AG04450 (cell line): ENCODE measurements around the gene RNF220. TPM values are rescaled to one million over a fixed set of nuclear protein-coding genes. Genes with fewer than 3 reads are reported as not detected.

Experiments used
- CTCF ChIA-PET: fragments of 300-600, 350-600 bp; formaldehyde crosslinking; extraction: SDS; loops from one replicate; lab custom pipeline; 2022; ENCODE audit warnings: antibody characterized with exemption, inconsistent platforms; lab: Charles Lee
- POLR2A ChIA-PET: fragments of 350-600 bp; formaldehyde crosslinking; extraction: SDS; loops from one replicate; lab custom pipeline; 2021; ENCODE audit warnings: antibody characterized with exemption, inconsistent platforms; lab: Yijun Ruan, JAX
- DNase-seq: peaks from one replicate; pipeline ENCODE4 v3.0.0-alpha.2; 2011; ENCODE audit warnings: low read depth, low spot score
- H3K27ac ChIP-seq: one replicate; pipeline ENCODE4 v1.5.1; 2012; ENCODE audit warnings: low read depth, low read length, control low read depth
- H3K27me3 ChIP-seq: one replicate; pipeline ENCODE4 v1.6.0; 2012; ENCODE audit warnings: low read length; ENCODE audit not compliant: control insufficient read depth, insufficient read depth
- H3K4me3 ChIP-seq: 2 replicates; pipeline ENCODE4 v1.5.1; 2011; ENCODE audit warnings: mild to moderate bottlenecking, low read depth, low read length, control low read depth
- H3K9me3 ChIP-seq: 2 replicates; pipeline ENCODE4 v1.5.1; 2012; ENCODE audit warnings: low read length; ENCODE audit not compliant: control insufficient read depth, insufficient read depth
- polyA plus RNA-seq: library from polyadenylated mRNA; depleted of rRNA; stranded (reverse); fragments of >200 nt; gene quantifications from 2 replicates; pipeline ENCODE4 v1.2.3, GENCODE V29; 2011
- TF ChIP-seq, protein P1 (sequence below): IDR thresholded peaks from 2 replicates; pipeline ENCODE4 v1.5.1; 2011; ENCODE audit warnings: low read depth, low read length, control low read depth, inconsistent platforms

The RNF220 gene
- polyA plus RNA-seq, 1 experiment, result 46.4 TPM

- no peak for DNase-seq
- CTCF ChIA-PET, result no interaction called here
- TF ChIP-seq, protein P1, sequence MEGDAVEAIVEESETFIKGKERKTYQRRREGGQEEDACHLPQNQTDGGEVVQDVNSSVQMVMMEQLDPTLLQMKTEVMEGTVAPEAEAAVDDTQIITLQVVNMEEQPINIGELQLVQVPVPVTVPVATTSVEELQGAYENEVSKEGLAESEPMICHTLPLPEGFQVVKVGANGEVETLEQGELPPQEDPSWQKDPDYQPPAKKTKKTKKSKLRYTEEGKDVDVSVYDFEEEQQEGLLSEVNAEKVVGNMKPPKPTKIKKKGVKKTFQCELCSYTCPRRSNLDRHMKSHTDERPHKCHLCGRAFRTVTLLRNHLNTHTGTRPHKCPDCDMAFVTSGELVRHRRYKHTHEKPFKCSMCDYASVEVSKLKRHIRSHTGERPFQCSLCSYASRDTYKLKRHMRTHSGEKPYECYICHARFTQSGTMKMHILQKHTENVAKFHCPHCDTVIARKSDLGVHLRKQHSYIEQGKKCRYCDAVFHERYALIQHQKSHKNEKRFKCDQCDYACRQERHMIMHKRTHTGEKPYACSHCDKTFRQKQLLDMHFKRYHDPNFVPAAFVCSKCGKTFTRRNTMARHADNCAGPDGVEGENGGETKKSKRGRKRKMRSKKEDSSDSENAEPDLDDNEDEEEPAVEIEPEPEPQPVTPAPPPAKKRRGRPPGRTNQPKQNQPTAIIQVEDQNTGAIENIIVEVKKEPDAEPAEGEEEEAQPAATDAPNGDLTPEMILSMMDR, result no peak
Measured at GRCh38 chr1:44507490-44508396, 102.7 kb downstream of the RNF220 start.

DNA sequence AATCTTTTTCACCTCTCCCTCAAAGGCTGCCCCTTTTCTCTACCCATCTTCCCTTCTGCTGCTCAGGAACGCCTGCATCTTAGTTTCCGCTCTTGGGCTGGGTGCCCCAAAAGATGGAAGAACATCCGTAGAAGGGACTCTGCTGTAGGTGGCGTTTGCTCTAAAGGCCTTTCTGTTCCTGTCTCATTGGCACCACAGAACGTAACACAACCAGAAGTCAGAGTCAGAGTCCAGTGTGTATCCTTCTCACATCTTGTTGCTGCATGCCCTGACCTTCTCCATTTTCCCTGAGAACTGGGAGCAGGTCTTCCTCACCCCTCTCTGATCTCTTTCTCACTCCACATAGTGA, 103.3 kb downstream of the RNF220 start:
- TF ChIP-seq, protein P1, result no peak
- POLR2A ChIA-PET, result no interaction called here
- CTCF ChIA-PET, result no interaction called here
- H3K27me3 ChIP-seq, result peaks cover 48% of the 10 kb centered on the region
- no peaks in the 10 kb centered on the region for H3K9me3 ChIP-seq
- no peak overlapping the region for H3K27ac ChIP-seq
- no peak for DNase-seq
- H3K4me3 ChIP-seq, result no peak overlapping the region

More at GRCh38 chr1:44507490-44508396, 102.7 kb downstream of the RNF220 start:
- Histone ChIP-seq H3K9me3 (no peaks in the 10 kb centered on the region), H3K4me3 (no peak overlapping the region), H3K27me3 (peaks cover 48% of the 10 kb centered on the region), H3K27ac (no peak overlapping the region)
- POLR2A ChIA-PET, result no interaction called here

DNA sequence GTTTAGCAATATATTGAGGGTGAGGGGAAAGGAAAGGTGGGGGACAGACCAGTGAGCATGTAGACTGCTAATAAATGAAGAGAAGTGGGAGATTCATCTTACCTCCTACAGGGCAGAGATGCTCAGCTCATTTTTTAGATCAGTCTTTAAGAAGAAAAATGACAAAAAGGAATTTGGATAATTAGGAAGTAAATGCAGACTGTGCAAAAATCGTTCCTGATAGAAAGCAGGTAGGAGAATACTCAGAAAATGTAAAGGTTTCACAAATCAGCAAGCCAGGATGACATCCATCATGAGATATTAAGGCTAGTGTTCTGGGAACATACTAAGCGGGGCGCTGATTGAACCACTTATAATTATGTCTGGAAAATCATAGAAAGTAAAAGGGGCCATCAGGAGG, 106.3 kb downstream of the RNF220 start:
- no peak overlapping the region for H3K27ac ChIP-seq
- H3K4me3 ChIP-seq, result no peak overlapping the region
- peaks cover 55% of the 10 kb centered on the region for H3K27me3 ChIP-seq
- TF ChIP-seq, protein P1, result no peak
- no peak for DNase-seq
- ChIA-PET CTCF (no interaction called here), POLR2A (no interaction called here)
- H3K9me3 ChIP-seq, result no peaks in the 10 kb centered on the region

DNA sequence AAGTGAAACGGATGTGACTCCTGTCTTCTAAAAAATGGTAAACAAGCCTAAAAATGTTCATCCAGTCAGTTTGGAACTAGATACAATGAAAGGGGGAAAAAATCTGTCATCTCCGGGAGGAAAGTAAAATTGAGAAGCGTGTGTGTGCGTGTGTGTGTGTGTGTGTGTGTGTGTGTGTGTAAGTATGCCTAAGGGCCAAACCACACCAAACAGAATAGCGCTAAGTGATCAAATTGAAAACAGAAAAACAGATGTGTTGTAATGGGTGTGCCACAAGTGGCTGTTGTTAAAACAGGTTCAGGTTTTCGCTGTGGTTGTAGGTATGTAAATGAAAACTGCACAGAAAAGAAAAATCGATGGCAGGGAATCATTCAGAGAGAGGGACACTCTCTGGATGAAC, 106.7 kb downstream of the RNF220 start:
- Histone ChIP-seq H3K4me3 (no peak overlapping the region), H3K27ac (no peak overlapping the region), H3K27me3 (peaks cover 55% of the 10 kb centered on the region), H3K9me3 (no peaks in the 10 kb centered on the region)
- ChIA-PET POLR2A (no interaction called here), CTCF (no interaction called here)
- no peak for DNase-seq
- TF ChIP-seq, protein P1, result no peak

DNA sequence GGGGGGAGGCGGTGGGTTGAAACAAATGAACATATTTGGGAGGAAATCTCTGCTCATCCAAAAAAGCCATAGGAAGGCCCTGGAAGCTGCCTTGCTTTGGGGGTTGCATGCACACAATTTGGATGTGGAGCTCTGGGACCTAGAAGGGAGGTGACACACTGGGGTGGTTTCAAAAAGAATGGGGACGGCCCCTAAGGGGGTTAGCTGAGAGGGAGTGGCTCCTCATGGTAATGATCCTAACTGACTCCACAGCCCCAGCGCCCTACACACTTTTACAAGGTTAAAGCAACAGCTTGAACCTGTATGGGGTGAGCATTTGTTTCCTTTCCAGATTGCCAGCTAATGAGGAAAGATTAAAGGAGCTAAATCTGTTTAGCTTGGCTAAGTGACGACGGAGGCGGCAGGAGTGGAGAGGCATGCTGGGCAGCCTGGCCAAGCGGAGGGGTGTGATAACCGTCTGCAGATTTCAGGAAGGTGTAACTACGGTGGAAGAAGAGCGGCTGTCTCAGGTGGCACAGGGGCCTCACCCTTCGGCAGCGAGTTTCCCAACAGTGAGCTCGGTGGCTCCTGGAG, 107.3 kb downstream of the RNF220 start:
- ChIA-PET POLR2A (no interaction called here), CTCF (no interaction called here)
- Histone ChIP-seq H3K4me3 (no peak overlapping the region), H3K27me3 (peaks cover 58% of the 10 kb centered on the region), H3K27ac (no peak overlapping the region), H3K9me3 (no peaks in the 10 kb centered on the region)
- TF ChIP-seq, protein P1, result no peak
- no peak for DNase-seq
